H1 (cell line): ENCODE measurements around the gene NLRP6. TPM values are rescaled to one million over a fixed set of nuclear protein-coding genes. Genes with fewer than 3 reads are reported as not detected.

ENCODE experiments used
- CTCF ChIA-PET: fragments of 300-600 bp; sonication (Branson Sonifier 250); formaldehyde crosslinking; loops from one replicate; lab custom pipeline; 2021; ENCODE audit not compliant: partially characterized antibody; lab: Charles Lee
- POLR2A ChIA-PET: fragments of 300-600 bp; sonication (Branson Sonifier 250); formaldehyde crosslinking; loops from one replicate; lab custom pipeline; 2021; ENCODE audit warnings: inconsistent platforms; ENCODE audit not compliant: partially characterized antibody; lab: Charles Lee
- DNase-seq, 2 experiments: peaks; one replicate each; pipeline versions ENCODE4 v3.0.0 to v3.0.0-alpha.2; 2010 to 2022; ENCODE audit warnings: low spot score in 2 of 2, low read depth in 1 of 2, mixed read lengths in 1 of 2
- FAIRE-seq: peaks from 2 replicates; lab custom pipeline; 2011; peaks lifted over from hg19 to GRCh38; lab: Jason Lieb, UNC
- H2AFZ ChIP-seq: 2 replicates; pipeline ENCODE4 v1.8.1; 2012; ENCODE audit warnings: low read length, inconsistent platforms
- H2AK5ac ChIP-seq: 2 replicates; pipeline ENCODE4 v1.6.1; 2013; ENCODE audit warnings: low read depth, low read length
- H2BK120ac ChIP-seq: replicated peaks from 2 replicates; pipeline ENCODE3; 2013; ENCODE audit warnings: low read depth, low read length, inconsistent platforms
- H2BK12ac ChIP-seq: 2 replicates; pipeline ENCODE4 v1.6.1; 2013; ENCODE audit warnings: low read depth, low read length
- H2BK15ac ChIP-seq: 2 replicates; pipeline ENCODE4 v1.6.1; 2013; ENCODE audit warnings: low read length
- H2BK20ac ChIP-seq: 2 replicates; pipeline ENCODE4 v1.6.1; 2013; ENCODE audit warnings: low read length
- H2BK5ac ChIP-seq: 2 replicates; pipeline ENCODE4 v1.6.1; 2013; ENCODE audit warnings: low read depth, low read length
- H3K14ac ChIP-seq: 2 replicates; pipeline ENCODE4 v1.6.1; 2013; ENCODE audit warnings: inconsistent platforms; ENCODE audit not compliant: insufficient read length
- H3K18ac ChIP-seq: 2 replicates; pipeline ENCODE4 v1.6.1; 2013; ENCODE audit warnings: low read length; ENCODE audit errors: extremely low read depth
- H3K23ac ChIP-seq: 2 replicates; pipeline ENCODE4 v1.6.1; 2013; ENCODE audit warnings: inconsistent platforms; ENCODE audit not compliant: insufficient read length
- H3K23me2 ChIP-seq: 2 replicates; pipeline ENCODE4 v1.6.1; 2013; ENCODE audit warnings: low read depth, low read length
- H3K27ac ChIP-seq: 2 replicates; pipeline ENCODE4 v1.6.1; 2011; ENCODE audit warnings: low read depth, low read length, inconsistent platforms
- H3K27me3 ChIP-seq, 4 experiments: replicated peaks in 1 of 4; 1 replicate in 1 of 4; 2 replicates in 3 of 4; pipeline versions ENCODE4 v1.6.1 to v1.8.1; 2011 to 2013; ENCODE audit warnings: low read length in 3 of 4, mild to moderate bottlenecking in 3 of 4, inconsistent platforms in 2 of 4, mixed read lengths in 2 of 4, moderate library complexity in 1 of 4; ENCODE audit not compliant: control insufficient read depth in 3 of 4, insufficient read depth in 3 of 4; ENCODE audit errors: extremely low read depth in 1 of 4
- H3K36me3 ChIP-seq, 4 experiments: 2 replicates each; pipeline versions ENCODE4 v1.6.1 to v1.8.1; 2011 to 2013; ENCODE audit warnings: mild to moderate bottlenecking in 4 of 4, low read length in 3 of 4, moderate library complexity in 2 of 4, control low read depth in 1 of 4, inconsistent platforms in 1 of 4; ENCODE audit not compliant: insufficient read depth in 4 of 4, control insufficient read depth in 2 of 4
- H3K4ac ChIP-seq: replicated peaks from 2 replicates; pipeline ENCODE3; 2013; ENCODE audit warnings: low read length, low read depth, mixed read lengths, inconsistent platforms; ENCODE audit not compliant: insufficient read length
- H3K4me1 ChIP-seq, 4 experiments: replicated peaks in 1 of 4; 1 replicate in 1 of 4; 2 replicates in 3 of 4; pipeline versions ENCODE4 v1.6.1 to v1.8.1; 2011 to 2013; ENCODE audit warnings: low read length in 3 of 4, inconsistent platforms in 2 of 4, mixed read lengths in 1 of 4; ENCODE audit not compliant: insufficient read depth in 4 of 4, control insufficient read depth in 3 of 4
- H3K4me2 ChIP-seq, 2 experiments: 2 replicates each; pipeline versions ENCODE4 v1.6.1 to v1.8.1; 2011 to 2013; ENCODE audit warnings: low read depth in 2 of 2, low read length in 2 of 2, control low read depth in 1 of 2, inconsistent platforms in 1 of 2, mild to moderate bottlenecking in 1 of 2; ENCODE audit not compliant: insufficient read depth in 1 of 2
- H3K4me3 ChIP-seq, 4 experiments: fragments of 200-600, 300-600 bp in 1 of 4; sonication (generic), shearing (Covaris generic), sonication (Bioruptor Twin) in 1 of 4; 2 replicates each; pipeline versions ENCODE4 v1.5.1 to v1.8.1; 2011 to 2016; ENCODE audit warnings: low read length in 4 of 4, low read depth in 3 of 4, control low read depth in 2 of 4, inconsistent platforms in 2 of 4, mild to moderate bottlenecking in 2 of 4, mixed read lengths in 1 of 4, moderate library complexity in 1 of 4; ENCODE audit not compliant: insufficient read depth in 2 of 4; ENCODE audit errors: extremely low read depth in 1 of 4
- H3K56ac ChIP-seq: replicated peaks from 2 replicates; pipeline ENCODE3; 2013; ENCODE audit warnings: low read depth, mild to moderate bottlenecking, mixed read lengths, low read length, inconsistent platforms; ENCODE audit not compliant: insufficient read length
- H3K79me1 ChIP-seq: 2 replicates; pipeline ENCODE4 v1.6.1; 2013; ENCODE audit warnings: low read depth, low read length, control low read depth
- H3K79me2 ChIP-seq, 2 experiments: 2 replicates each; pipeline versions ENCODE4 v1.6.1 to v1.8.1; 2012 to 2013; ENCODE audit warnings: low read length in 2 of 2, mild to moderate bottlenecking in 2 of 2, inconsistent platforms in 1 of 2; ENCODE audit not compliant: insufficient read depth in 2 of 2, control insufficient read depth in 1 of 2
- H3K9ac ChIP-seq, 4 experiments: replicated peaks in 1 of 4; 1 replicate in 1 of 4; 2 replicates in 3 of 4; pipeline versions ENCODE4 v1.6.1 to v1.8.1; 2011 to 2013; ENCODE audit warnings: low read depth in 3 of 4, low read length in 3 of 4, control low read depth in 2 of 4, mild to moderate bottlenecking in 2 of 4, moderate library complexity in 2 of 4, inconsistent platforms in 1 of 4; ENCODE audit errors: extremely low read depth in 1 of 4
- H3K9me3 ChIP-seq, 2 experiments: 2 replicates each; pipeline versions ENCODE4 v1.6.1 to v1.8.1; 2012 to 2013; ENCODE audit warnings: mild to moderate bottlenecking in 2 of 2, moderate library complexity in 2 of 2, control low read depth in 1 of 2, inconsistent platforms in 1 of 2, low read depth in 1 of 2, low read length in 1 of 2, mixed read lengths in 1 of 2; ENCODE audit not compliant: insufficient read depth in 2 of 2
- H4K20me1 ChIP-seq, 2 experiments: replicated peaks in 1 of 2; 2 replicates each; pipeline versions ENCODE3 to v1.8.1; 2011 to 2013; ENCODE audit warnings: inconsistent platforms in 2 of 2, low read length in 2 of 2, mild to moderate bottlenecking in 1 of 2; ENCODE audit not compliant: insufficient read depth in 2 of 2, control insufficient read depth in 1 of 2
- H4K5ac ChIP-seq: 2 replicates; pipeline ENCODE4 v1.6.1; 2013; ENCODE audit warnings: low read length, low read depth, mixed read lengths, inconsistent platforms; ENCODE audit not compliant: insufficient read length
- H4K8ac ChIP-seq: 2 replicates; pipeline ENCODE4 v1.8.0; 2013; ENCODE audit warnings: mild to moderate bottlenecking, moderate library complexity, low read length, inconsistent platforms; ENCODE audit not compliant: insufficient read depth; ENCODE audit errors: extremely low read depth
- H4K91ac ChIP-seq: replicated peaks from 2 replicates; pipeline ENCODE3; 2013; ENCODE audit warnings: low read length, mixed read lengths, inconsistent platforms; ENCODE audit not compliant: insufficient read length
- E2F6 ChIP-seq: IDR thresholded peaks from 2 replicates; pipeline ENCODE4 v1.6.1; 2012; ENCODE audit warnings: inconsistent platforms
- NANOG ChIP-seq: IDR thresholded peaks from 2 replicates; pipeline ENCODE4 v1.6.1; 2011; ENCODE audit warnings: low read length, low read depth, mild to moderate bottlenecking, inconsistent platforms; ENCODE audit not compliant: insufficient read depth, poor library complexity, severe bottlenecking
- PHF8 ChIP-seq: fragments of 200-600 bp; sonication (generic); conservative IDR thresholded peaks from 2 replicates; pipeline ENCODE4 v1.7.1; 2012; ENCODE audit warnings: low read depth, mild to moderate bottlenecking, inconsistent platforms, low read length, moderate library complexity
- SIRT6 ChIP-seq: IDR thresholded peaks from one replicate; pipeline ENCODE4 v1.7.1; 2012; ENCODE audit warnings: low read length, inconsistent platforms
- WGBS, 2 experiments: shearing (Covaris generic) in 1 of 2; methylation state at CpG; one replicate each; pipeline versions ENCODE4 v1.1.6 to v1.1.7; 2013 to 2015; ENCODE audit warnings: low lambda C conversion rate in 2 of 2, mixed read lengths in 2 of 2, inconsistent platforms in 1 of 2, low coverage in 1 of 2, missing lambda C conversion rate in 1 of 2; ENCODE audit not compliant: insufficient replicate concordance in 2 of 2, insufficient coverage in 1 of 2, insufficient read length in 1 of 2; ENCODE audit errors: extremely low coverage in 1 of 2, missing lambda C conversion rate in 1 of 2; 5-methylcytosine and 5-hydroxymethylcytosine counted together
- polyA plus RNA-seq, 7 experiments: library from polyadenylated mRNA; depleted of rRNA in 3 of 7; stranded (reverse) in 5 of 7; unstranded in 2 of 7; fragments of >200 nt in 5 of 7; fragments of 200-250 nt in 2 of 7; gene quantifications; 1 replicate in 5 of 7; 2 replicates in 1 of 7; 4 replicates in 1 of 7; pipeline versions ENCODE4 v1.2.1 to v1.2.3, GENCODE V29; 2011 to 2013; ENCODE audit warnings: missing spikeins in 2 of 7, mixed read lengths in 2 of 7
- total RNA-seq: library from RNA; stranded (reverse); fragmentation: NEBNext Ultra II Directional; extraction: Animal tissue kit (Norgen Biotek cat#: 25700); gene quantifications from 2 replicates; pipeline ENCODE4 v1.2.1, GENCODE V29; 2021

NLRP6 gene
- total and polyA plus RNA-seq, 2 of the 8 experiments (the other 6 are each of a cell fraction or from before 2014, with no cell fraction given) = not detected

- POLR2A ChIA-PET = interaction anchor here (9.7 kb wide), 1 partner anchor 17 kb away, joined by 99 read pairs; no protein-coding TSS in a partner anchor
- FAIRE-seq (no peak), DNase-seq (no peak)
- H3K4ac ChIP-seq = no peak overlapping the region
- H3K23me2 ChIP-seq = peaks cover 14% of the 10 kb centered on the region
- no peaks in the 10 kb centered on the region; a peak in 2 of 8 replicates for H3K36me3 ChIP-seq
- H3K79me2 ChIP-seq = peaks cover 5 to 14% of the 10 kb centered on the region in 2 experiments
- H3K23ac ChIP-seq = no peak overlapping the region
- no peaks in the 10 kb centered on the region for H3K27me3 ChIP-seq
- peaks cover 0 to 2% of the 10 kb centered on the region in 2 experiments for H4K20me1 ChIP-seq
- H3K56ac ChIP-seq = no peak overlapping the region
- CTCF ChIA-PET = interaction anchor here (0.7 to 3.7 kb wide), 5 partner anchors 16 to 131 kb away, joined by 3 to 18 read pairs (median 11); no protein-coding TSS in a partner anchor
- H2BK12ac ChIP-seq = no peak overlapping the region
- 95% methylated on average over 20 of the region's 20 CpGs; no CpG with 5 or more reads in 1 of the 2 experiments for WGBS, 2 experiments
- H3K18ac ChIP-seq = no peak overlapping the region
- no peak overlapping the region for H2BK15ac ChIP-seq
- no peak overlapping the region for H2BK5ac ChIP-seq
- H3K9ac ChIP-seq = no peak overlapping the region
- H3K4me2 ChIP-seq = no peak overlapping the region
- H4K5ac ChIP-seq = no peak overlapping the region
- TF ChIP-seq PHF8 (no peak), NANOG (no peak), SIRT6 (no peak), E2F6 (no peak)
- TF ChIP-seq, all 59 proteins: peak for 0
- Histone ChIP-seq H2BK120ac (no peak overlapping the region), H2BK20ac (no peak overlapping the region), H3K4me1 (no peaks in the 10 kb centered on the region; a peak in 1 of 7 replicates), H3K4me3 (no peak overlapping the region), H3K9me3 (no peaks in the 10 kb centered on the region), H4K91ac (no peak overlapping the region), H2AFZ (no peak overlapping the region), H2AK5ac (no peak overlapping the region), H3K14ac (no peak overlapping the region), H3K79me1 (peaks cover 4% of the 10 kb centered on the region; the same call in 1 of the 2 replicates), H3K27ac (no peak overlapping the region), H4K8ac (no peak overlapping the region; the same call in 1 of the 2 replicates)
These were observed 45.2 kb upstream of the NLRP6 start for GRCh38 chr11:232783-233565.
